Lung (tissue), 12 donors: ENCODE results near the gene CYP27B1. TPM values are rescaled to one million over a fixed set of nuclear protein-coding genes. Genes with fewer than 3 reads are reported as not detected.

Source experiments
- ATAC-seq: fragments of 200-7000 bp; cut with Tn5 transposase; one replicate; pipeline ENCODE4 v1.9.1; 2020; ENCODE audit warnings: moderate number of reproducible peaks; ENCODE audit not compliant: insufficient read depth, low FRiP score
- DNase-seq, 3 donors: peaks; one replicate each; pipeline ENCODE4 v3.0.0-alpha.2; 2013 to 2017
- H3K27ac ChIP-seq, 2 donors: one replicate each; pipeline ENCODE4 v1.5.1; 2013; ENCODE audit warnings: mild to moderate bottlenecking in 2 of 2, moderate library complexity in 2 of 2, control low read depth in 1 of 2, inconsistent platforms in 1 of 2, low read depth in 1 of 2, low read length in 1 of 2
- H3K27me3 ChIP-seq, 3 donors: one replicate each; pipeline ENCODE4 v1.5.1; 2013; ENCODE audit warnings: low read length in 2 of 3; ENCODE audit not compliant: control insufficient read depth in 3 of 3, insufficient read depth in 3 of 3
- H3K36me3 ChIP-seq, 4 donors: one replicate each; pipeline ENCODE4 v1.5.1; 2013; ENCODE audit warnings: low read length in 4 of 4, mild to moderate bottlenecking in 1 of 4, moderate library complexity in 1 of 4; ENCODE audit not compliant: control insufficient read depth in 4 of 4, insufficient read depth in 4 of 4
- H3K4me1 ChIP-seq, 5 donors: one replicate each; pipeline ENCODE4 v1.5.1; 2013; ENCODE audit warnings: low read length in 5 of 5, mild to moderate bottlenecking in 2 of 5, moderate library complexity in 1 of 5; ENCODE audit not compliant: control insufficient read depth in 5 of 5, insufficient read depth in 5 of 5
- H3K4me3 ChIP-seq: one replicate; pipeline ENCODE4 v1.5.1; 2013; ENCODE audit warnings: mild to moderate bottlenecking, control low read depth, moderate library complexity
- H3K9ac ChIP-seq, 2 donors: one replicate each; pipeline ENCODE4 v1.5.1; 2013; ENCODE audit warnings: low read length in 2 of 2, control low read depth in 1 of 2; ENCODE audit not compliant: insufficient read depth in 1 of 2
- H3K9me3 ChIP-seq, 4 donors: one replicate each; pipeline ENCODE4 v1.5.1; 2013; ENCODE audit warnings: low read length in 3 of 4, mild to moderate bottlenecking in 1 of 4, moderate library complexity in 1 of 4; ENCODE audit not compliant: control insufficient read depth in 4 of 4, insufficient read depth in 3 of 4
- WGBS, 2 donors: extraction: QIAGEN DNeasy Blood & Tissue Kit; methylation state at CpG; one replicate each; pipeline ENCODE4 v1.1.7; 2013; 5-methylcytosine and 5-hydroxymethylcytosine counted together
- polyA plus RNA-seq, 2 donors: library from polyadenylated mRNA; stranded (reverse); fragments of 200-250 nt; gene quantifications; one replicate each; pipeline ENCODE4 v1.2.1, GENCODE V29; 2013
- total RNA-seq, 2 donors: library from RNA; depleted of rRNA in 1 of 2; stranded (reverse); fragments of >200 nt in 1 of 2; gene quantifications; one replicate each; pipeline ENCODE4 v1.2.1, GENCODE V29; 2014 to 2021
- TF ChIP-seq, protein P1 (sequence below): IDR thresholded peaks from 2 replicates; pipeline ENCODE4 v1.5.1; 2012; ENCODE audit warnings: mild to moderate bottlenecking; ENCODE audit errors: control extremely low read depth, extremely low read depth
- donor health status: control.
- donor health status: control.
- donor health status: Bipolar disorder and iron deficiency.
- donor health status: healthy.
- donor health status: DM: yes; HTN: yes; CAD: no.

CYP27B1 gene
- total and polyA plus RNA-seq, 4 donors: 1.7 to 5.8 (median 3.6) TPM

GRCh38 chr12:57807285-57807684 lies 40.4 kb upstream of the CYP27B1 start:
- ATAC-seq (no peak), DNase-seq (no peak)
- WGBS, 2 donors: 93 to 94% methylated on average over 9 of the region's 9 CpGs
- no peak overlapping the region for H3K9ac ChIP-seq
- no peaks in the 10 kb centered on the region for H3K27me3 ChIP-seq
- TF ChIP-seq, protein P1, sequence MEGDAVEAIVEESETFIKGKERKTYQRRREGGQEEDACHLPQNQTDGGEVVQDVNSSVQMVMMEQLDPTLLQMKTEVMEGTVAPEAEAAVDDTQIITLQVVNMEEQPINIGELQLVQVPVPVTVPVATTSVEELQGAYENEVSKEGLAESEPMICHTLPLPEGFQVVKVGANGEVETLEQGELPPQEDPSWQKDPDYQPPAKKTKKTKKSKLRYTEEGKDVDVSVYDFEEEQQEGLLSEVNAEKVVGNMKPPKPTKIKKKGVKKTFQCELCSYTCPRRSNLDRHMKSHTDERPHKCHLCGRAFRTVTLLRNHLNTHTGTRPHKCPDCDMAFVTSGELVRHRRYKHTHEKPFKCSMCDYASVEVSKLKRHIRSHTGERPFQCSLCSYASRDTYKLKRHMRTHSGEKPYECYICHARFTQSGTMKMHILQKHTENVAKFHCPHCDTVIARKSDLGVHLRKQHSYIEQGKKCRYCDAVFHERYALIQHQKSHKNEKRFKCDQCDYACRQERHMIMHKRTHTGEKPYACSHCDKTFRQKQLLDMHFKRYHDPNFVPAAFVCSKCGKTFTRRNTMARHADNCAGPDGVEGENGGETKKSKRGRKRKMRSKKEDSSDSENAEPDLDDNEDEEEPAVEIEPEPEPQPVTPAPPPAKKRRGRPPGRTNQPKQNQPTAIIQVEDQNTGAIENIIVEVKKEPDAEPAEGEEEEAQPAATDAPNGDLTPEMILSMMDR: no peak
- no peaks in the 10 kb centered on the region for H3K9me3 ChIP-seq
- H3K4me1 ChIP-seq: no peaks in the 10 kb centered on the region
- H3K27ac ChIP-seq: no peak overlapping the region
- peaks cover 21 to 42% (median 30%) of the 10 kb centered on the region in 4 donors for H3K36me3 ChIP-seq
- H3K4me3 ChIP-seq: no peak overlapping the region

DNA sequence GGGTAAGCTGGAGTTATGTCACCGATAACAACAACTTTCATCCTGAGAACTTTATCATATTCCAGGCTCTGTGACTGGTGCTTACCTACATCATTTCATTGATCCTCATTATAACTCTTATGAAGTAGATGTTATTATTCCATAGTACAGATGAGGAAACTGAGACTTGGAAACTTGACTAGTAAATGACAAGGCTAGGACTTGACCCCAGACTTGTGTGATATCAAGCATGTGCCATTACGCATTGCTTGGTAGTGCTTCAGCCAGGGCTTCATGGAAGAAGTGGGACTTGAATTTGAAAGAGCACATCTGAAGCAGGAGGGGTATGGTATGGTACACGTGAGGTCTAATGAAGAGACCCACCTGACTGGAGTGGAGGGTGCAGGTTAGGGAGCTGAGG lies 39.8 kb upstream of the CYP27B1 start:
- TF ChIP-seq, protein P1: no peak
- ATAC-seq (no peak), DNase-seq (no peak)
- no peak overlapping the region for H3K27ac ChIP-seq
- H3K4me1 ChIP-seq: no peaks in the 10 kb centered on the region
- H3K36me3 ChIP-seq: peaks cover 24 to 47% (median 35%) of the 10 kb centered on the region in 4 donors
- 94 to 98% methylated on average over 3 of the region's 3 CpGs for WGBS, 2 donors
- H3K9ac ChIP-seq: no peak overlapping the region
- H3K27me3 ChIP-seq: no peaks in the 10 kb centered on the region
- H3K9me3 ChIP-seq: no peaks in the 10 kb centered on the region
- no peak overlapping the region for H3K4me3 ChIP-seq

DNA sequence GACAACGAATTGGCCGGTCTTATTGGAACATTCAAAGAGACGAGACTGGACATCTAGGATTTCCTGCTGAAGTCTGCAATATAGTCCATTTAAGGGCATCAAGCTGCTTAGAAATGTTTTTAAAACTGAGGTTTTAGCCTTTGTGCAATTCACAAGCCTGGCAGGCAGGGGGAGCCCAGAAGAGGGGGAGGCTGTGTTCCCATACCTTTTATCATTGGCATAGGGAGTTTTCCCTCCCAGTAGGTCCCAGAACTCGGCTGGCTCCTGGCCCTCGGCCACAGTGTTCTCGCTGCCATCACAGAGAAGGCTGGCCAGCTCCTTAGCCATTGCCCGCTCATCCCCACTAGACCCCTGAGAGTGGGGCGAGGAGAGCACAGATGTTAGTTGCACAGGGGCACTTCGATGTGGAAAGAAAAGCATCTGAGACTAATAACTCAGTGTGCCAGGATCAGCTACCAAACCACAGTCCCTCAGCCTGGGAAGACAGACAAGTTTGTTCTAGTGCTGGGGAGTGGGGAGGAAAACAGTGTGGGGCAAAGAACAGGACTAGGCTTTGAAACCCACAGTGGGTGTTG lies 36.5 kb upstream of the CYP27B1 start:
- ATAC-seq (peak; percentile 55), DNase-seq (peak in 1 of 3 donors; percentile 45)
- H3K9me3 ChIP-seq: no peaks in the 10 kb centered on the region
- TF ChIP-seq, protein P1: peak; percentile 59
- H3K27me3 ChIP-seq: no peaks in the 10 kb centered on the region
- peaks cover 22 to 51% (median 38%) of the 10 kb centered on the region in 4 donors for H3K36me3 ChIP-seq
- WGBS, 2 donors: 56 to 71% methylated on average over 9 of the region's 9 CpGs
- no peaks in the 10 kb centered on the region for H3K4me1 ChIP-seq
- H3K27ac ChIP-seq: no peak overlapping the region
- H3K9ac ChIP-seq: no peak overlapping the region
- H3K4me3 ChIP-seq: no peak overlapping the region

DNA sequence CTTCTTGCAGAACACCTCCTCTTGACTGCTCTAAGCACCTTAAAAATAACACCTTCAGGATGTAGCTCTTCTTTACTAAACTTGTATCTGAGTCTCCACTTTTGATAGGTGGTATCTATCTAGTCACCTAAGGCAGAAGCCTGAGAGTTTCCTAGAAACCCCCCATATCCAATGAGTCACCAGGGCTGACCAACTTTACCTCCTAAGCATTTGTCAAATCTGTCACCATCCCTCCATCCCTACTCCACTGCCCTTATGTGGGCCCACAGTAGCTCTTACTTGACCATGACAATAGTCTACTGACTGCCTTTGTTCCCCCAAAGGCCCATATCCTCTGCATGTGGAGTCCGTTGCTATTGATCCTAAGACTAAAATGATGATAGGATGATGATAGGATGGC lies 35.7 kb upstream of the CYP27B1 start:
- no peak overlapping the region for H3K4me3 ChIP-seq
- no peaks in the 10 kb centered on the region for H3K27me3 ChIP-seq
- H3K27ac ChIP-seq: no peak overlapping the region
- DNase-seq (no peak), ATAC-seq (no peak)
- 94 to 97% methylated on average over 1 of the region's 1 CpG for WGBS, 2 donors
- H3K4me1 ChIP-seq: no peaks in the 10 kb centered on the region
- TF ChIP-seq, protein P1: no peak
- no peak overlapping the region for H3K9ac ChIP-seq
- peaks cover 20 to 49% (median 31%) of the 10 kb centered on the region in 4 donors for H3K36me3 ChIP-seq
- no peaks in the 10 kb centered on the region for H3K9me3 ChIP-seq
